Measurements from ENCODE around the gene BBX. TPM values are rescaled to one million over a fixed set of nuclear protein-coding genes. Genes with fewer than 3 reads are reported as not detected.
"Not testable (repeated sequence)": the region's sequence is repeated elsewhere in the genome, so short reads cannot be mapped to it uniquely, and the experiment has no call there.

BBX gene
- total RNA-seq, 1 donor from 2014 or later = 156 TPM

DNA sequence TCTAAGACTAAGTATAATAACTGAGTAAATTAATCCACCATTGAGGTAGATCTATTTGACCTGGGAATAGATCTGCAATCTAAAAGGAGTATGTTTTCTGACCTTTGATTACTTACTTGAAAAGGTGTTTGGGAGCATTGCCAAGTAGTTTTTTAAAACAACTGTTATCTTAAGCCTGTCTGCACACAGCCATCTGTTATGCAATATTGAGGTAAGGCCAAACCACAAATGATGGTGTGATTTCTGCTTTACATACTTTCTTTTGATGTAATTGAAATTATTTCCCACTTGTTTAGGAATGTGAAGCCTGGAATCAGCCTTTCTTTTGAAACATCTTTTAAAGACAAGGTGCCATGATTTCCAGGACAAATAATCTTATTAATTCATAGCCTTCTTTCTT, 274.0 kb downstream of the BBX start:
- DNase-seq (ENCODE audit: low spot score) = peak; percentile 33

DNA sequence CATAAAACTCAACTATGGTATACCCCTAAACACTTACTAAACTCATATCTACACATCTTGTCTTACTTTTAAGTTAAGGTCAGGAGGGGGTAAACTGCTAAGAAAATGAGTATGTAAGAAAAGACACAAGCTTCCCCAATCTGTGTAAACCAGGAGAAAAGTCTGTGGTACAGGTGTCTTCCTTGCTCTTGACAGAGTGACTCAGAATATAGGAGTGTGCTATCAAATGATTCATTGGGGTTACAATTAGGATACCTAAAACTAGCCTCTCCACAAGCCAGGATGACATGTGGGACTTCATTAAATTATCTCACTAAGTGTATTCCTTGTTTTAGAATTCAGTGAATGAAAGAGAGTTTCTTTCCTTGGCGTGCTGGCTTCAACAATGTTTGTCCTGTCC, 274.8 kb downstream of the BBX start:
- DNase-seq (ENCODE audit: low spot score) = no peak

DNA sequence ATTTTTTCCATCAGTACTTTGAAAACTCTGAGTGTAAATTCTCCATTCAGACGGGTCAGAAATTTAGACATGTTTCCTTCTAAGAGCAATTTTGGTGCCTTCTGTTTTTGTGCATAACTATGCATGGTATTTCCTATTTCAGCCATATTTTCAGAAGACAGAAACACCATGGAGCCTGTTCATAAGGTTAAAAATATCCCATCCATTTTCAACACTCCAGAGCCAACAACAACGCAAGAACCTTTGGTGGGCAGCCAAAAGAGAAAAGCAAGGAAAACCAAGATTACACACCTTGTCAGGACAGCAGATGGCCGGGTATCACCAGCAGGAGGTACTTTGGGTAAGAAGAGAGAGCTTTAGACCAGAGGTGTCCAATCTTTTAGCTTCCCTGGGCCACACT, 275.6 kb downstream of the BBX start:
- no peak for DNase-seq (ENCODE audit: low spot score)

DNA sequence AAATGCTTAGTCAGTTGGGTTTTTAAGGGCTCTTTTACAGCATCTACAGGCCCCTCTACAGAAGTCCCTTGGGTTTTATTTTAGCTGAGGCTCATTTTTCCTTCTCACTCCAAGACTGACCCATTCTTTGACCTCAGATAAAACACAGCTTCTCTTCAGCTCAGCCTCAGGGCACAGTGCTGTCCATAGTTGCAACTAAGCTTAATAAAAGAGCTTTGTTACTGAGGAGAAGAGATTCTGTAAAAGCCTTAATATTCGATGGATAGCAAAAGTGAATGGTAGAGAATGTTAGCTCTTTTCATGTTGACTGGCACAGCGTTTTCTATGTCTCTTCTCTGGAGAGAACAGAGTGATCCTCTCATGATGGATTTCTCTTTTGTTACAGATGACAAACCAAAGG, 277.9 kb downstream of the BBX start:
- peak; percentile 37 for DNase-seq (ENCODE audit: low spot score)

DNA sequence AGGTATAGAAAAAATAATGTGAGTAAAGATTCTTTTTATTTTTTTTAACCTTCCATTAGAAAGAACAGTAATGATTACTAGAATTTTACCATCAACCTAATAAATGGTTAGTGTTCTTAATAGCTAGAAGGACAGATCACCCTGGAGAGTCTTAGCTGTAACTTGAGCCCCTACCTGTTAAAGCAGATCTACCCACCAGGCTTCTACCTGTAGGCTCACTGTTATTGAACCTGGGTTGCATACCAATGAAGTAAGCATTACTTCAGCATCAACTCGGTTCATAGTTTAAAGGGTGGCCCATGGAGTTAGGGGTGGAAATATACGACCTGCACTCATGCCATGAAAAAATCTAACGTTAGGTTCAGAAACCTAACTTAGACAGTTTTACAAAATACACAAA, 280.4 kb downstream of the BBX start:
- DNase-seq (ENCODE audit: low spot score) = no peak

DNA sequence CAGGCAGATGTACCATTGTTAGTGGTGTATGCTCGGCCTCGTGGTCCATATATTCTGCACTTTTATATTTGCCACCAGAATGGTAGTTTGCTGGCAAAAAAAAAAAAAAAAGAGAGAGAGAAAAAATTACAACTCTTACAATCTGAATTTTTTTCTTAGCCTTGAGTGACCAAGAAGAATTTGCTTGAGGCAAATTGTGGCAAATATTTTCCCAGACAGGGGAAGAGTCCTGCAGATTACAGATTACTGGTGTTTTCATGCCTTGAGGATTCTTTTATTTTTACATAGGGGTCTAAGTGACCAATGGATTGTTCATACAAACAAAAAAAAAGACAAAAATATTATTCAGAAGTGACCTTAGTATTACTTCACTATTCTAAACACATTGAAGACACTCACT, 283.3 kb downstream of the BBX start:
- DNase-seq (ENCODE audit: low spot score) = no peak

DNA sequence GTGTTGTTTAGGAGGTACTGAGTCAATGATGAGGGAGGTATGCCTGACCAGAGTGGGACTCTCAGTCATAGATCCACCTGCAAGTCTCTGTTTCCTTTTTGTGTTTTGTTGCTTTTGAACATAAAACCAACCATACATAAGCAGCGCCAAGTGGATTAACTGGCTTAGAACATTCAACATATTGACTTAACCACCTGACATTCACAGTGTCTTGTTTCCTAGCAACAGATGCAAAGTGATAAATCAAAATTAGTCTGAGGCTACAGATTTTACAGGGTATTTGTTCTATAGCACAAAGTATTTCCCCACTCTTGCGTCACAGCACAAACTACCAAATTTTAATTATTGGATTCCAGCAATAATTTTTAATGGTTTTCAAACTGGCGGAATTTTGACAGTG, 283.8 kb downstream of the BBX start:
- no peak for DNase-seq (ENCODE audit: low spot score)

DNA sequence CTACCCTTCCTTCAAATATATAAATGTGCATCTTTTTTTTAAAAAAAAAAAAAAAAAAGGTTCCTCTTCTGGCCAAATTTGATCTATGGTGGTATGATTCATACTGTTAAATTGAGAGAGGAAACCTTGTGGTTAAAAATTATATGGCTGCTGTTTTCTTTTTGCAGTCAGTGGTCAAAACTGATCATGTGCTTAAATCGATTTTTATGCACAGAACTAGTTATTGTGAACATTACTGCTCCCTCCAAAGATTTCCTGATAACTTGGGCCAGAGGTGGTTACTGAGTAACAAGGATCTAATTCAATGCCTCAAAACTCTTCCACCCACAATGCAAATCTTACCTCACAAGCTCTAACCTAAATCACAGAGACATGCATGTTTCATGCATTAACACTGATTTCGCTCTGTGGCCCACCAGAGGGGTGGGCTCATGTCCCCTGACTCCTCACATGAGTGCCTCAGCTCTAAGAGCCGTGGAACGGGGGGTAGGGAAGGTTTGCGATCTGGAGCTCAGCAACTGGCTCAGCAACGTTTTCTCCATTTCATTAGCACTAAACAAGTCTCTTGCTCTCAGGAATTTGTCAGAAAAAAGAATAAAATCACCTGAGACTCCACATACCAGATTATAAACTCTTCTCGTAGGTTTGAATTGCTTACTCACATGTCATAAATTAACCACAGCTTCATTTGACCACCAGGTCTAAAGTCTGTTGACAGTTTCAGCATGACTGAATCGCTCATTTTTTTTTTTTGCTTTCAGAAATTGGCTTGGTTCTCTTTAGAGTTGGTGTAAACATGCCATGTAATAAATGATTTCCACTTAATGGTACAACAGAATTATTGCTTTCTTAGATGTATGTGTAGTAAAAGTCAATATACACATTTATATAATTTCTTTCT, 287.7 kb downstream of the BBX start:
- no peak for DNase-seq (ENCODE audit: low spot score)

DNA sequence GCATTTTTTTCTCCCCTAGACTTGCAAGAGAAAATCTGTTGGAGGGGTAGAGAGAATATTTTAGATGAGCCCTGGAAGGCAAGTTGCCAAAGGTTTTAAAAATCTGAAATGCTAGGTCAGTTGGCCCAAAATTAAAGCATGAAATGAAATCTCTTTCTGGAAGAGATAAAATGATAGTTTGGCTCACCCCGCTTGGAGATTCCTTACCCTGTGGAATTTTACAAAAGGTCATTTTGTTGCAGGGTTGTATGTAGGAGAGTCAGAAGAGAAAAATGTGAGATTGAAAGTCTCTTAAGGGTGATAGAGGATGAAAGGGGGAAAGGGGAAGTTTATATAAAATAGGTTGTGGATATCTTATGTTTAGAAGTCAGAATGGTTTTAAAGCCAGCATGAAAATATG, 290.3 kb downstream of the BBX start:
- DNase-seq (ENCODE audit: low spot score) = peak; percentile 89

DNA sequence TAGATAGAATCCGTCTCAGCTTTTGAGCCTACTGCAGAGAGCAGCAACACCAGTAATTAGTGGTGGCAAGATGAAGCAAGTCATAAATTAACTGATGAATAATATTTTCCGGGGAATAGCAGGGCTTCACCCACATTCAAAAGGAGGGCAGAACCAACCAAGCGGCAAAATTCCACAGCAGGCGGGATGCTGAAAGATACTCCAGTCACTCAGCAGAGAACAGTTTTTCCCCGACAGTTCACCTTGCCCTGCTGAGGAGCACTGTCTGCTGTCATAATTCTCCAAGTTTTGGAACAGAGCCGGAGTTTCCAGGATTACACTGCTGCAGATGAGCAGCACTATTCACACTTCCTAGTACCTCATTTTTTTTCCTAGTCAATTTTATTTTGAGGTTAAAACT, 293.3 kb downstream of the BBX start:
- DNase-seq (ENCODE audit: low spot score) = peak; percentile 29

DNA sequence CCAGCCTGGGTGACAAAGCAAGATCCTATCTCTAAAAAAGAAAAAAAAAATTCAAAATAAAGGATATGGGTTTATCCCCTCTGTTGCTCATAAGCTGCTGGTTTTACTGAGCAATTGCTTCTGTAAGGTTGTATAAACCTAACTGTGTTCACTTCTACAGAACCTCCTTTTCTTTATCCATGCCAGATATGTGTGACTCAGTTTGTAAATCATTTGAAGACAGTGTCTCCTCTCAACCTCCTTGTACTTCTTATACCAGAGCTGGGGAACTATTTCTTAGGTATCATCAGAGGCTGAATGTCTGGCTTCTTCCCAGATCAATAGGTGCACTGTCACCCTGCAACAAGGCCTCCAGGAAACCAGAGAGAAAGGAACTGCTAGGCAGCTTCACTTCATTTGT, 294.3 kb downstream of the BBX start:
- DNase-seq (ENCODE audit: low spot score) = peak; percentile 42

DNA sequence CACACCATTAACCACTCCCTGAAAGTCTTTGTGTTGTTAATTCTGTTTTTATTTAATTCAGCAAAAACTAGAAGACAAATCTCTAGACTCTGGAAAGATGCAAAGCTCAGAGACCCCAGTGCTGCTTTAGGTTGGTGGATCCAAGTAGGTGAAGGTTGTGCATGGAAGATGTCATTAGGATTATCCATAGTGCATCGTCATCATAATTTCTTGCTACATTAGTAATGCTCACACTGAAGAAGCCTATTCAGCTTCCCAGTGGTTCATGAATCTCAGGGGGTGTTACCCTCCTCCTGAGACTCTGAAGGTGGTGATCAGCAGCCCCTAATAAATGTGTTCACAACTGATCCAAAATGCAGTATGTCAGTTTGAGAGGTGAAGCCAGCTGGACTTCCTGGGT, 295.3 kb downstream of the BBX start:
- DNase-seq (ENCODE audit: low spot score) = no peak

DNA sequence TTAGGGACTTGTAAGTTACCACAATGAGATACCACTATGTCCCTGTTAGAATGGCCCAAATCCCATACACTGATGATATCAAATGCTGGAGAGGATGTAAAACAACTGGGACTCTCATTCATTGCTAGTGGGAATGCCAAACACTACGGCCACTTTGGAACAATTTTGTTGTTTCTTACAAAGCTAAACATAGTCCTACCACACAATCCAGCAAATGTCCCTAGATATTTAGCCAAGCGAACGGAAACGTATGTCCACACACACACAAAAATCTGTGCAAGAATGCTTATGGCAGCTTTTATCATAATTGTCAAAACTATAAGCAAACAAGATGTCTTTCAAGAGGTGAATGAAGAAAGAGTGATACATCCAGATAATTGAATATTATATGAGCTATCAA, 296.9 kb downstream of the BBX start:
- DNase-seq (ENCODE audit: low spot score) = no peak

DNA sequence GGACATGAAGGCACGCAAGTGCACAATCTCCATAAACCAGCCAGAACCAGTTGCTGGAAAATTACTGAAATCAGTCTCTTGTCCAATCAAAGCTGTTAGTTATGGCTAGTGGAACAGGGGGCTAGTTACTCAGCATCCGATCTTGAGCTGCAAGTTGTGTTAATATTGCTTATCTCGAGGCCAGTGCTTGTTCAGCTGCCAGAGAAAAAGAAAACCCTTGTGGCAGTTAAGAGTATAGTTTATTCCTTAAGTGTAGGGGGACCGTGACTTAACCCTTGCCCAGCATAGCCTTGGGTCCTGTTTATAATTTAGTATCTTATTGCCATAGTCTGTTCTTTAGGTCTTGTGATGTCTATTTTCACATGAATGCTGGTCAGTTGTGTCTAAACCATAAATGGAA, 299.5 kb downstream of the BBX start:
- DNase-seq (ENCODE audit: low spot score) = no peak

DNA sequence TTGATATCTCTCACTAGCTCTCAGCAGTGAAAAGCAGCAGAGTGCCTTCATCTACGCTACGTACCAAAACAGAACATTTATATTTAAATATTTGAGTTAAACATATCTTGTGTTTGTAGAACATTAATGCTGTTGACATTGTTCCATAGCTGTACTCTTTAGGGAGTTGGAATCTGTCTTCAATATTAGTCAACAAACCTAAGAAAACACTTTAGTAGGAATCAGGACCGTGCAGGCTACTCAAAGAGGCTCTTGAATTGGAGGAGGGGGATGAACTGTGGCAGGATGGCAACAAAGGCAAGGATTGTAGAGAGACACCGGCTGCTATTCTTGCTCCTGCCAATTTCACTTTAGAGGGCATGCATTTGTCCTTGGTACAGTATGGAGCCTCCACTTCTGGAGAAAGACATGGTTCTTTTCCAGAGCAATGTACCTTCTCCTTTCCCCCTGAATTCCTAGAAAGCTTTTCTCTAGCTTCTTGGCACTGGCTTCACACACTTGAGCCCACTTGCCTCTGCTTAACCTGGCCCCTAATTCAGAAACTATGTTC, 302.1 kb downstream of the BBX start:
- no peak for DNase-seq (ENCODE audit: low spot score)

DNA sequence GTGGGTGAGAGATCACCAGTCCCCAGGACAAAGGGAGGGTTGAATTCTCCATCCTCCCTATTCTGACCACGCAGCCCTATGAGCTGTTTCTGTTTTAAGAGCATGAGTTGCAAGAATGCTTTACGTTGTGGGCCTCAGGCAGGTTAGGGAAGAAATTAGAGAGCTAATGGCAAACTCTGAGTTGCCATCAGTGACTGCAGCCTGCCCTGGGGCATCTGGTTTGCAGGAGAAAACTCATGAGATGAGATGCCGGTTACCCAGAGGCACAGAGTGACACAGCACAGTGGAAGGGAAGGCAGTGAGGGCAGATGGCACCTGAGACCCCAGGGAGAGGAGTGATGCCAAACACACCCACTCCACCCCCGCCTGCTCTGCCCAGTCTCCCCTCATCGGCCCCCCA, 302.8 kb downstream of the BBX start:
- no peak for DNase-seq (ENCODE audit: low spot score)

DNA sequence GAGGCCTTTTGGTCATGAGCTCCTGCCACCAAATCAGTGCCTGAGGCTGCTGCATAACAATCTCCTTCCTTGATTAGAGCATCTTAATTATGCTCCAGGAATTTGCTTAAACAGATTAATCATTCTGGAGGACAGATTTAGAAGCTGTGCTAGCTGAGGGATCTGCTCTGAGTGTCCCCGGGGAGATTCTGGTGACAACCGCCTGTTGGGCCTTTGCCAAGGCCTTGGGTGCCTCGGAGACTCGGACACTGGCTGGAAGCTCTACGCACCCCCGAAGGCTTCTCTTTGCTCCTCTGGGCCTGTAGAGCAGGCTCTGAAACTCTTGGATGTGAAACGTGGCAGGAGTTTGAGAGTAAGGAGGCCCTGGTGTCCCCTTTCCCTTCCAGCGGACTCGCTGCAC, 304.0 kb downstream of the BBX start:
- DNase-seq (ENCODE audit: low spot score) = no peak

DNA sequence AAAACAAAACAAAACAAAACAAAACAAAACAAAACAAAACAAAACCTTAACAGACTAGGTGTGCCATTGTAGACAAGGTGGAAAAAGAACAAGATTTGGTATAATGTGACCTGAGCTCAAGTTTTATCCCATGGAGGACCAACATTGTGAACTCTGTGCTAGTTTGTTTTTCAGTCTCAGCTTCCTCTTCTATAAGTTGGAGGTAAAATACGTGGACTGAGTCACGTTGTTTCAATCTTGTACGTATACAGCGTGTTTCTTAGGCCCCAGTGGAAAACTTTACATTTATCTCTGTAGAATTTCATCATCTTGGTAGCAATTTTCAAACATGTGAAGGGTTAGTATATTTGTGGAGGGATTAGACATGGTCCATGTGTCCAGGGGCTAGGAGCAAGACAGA, 306.4 kb downstream of the BBX start:
- DNase-seq (ENCODE audit: low spot score) = no peak

DNA sequence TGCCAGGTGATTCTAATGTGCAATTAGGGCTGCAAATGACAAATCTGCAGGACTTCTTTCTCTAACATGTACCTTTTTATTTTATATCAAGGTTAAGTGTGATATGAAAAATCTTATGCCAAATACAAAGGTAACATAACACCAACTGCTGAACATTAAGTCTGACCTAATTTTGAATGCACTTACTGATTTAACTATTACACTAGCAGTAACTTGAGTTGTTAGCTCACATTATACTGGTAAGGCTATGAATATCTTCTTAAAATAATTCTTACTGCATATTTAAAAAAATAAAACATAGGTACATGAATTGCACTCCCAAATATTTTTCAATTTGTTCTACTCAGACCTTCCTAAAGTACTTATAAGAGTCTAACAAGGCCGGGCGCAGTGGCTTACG, 308.8 kb downstream of the BBX start:
- DNase-seq (ENCODE audit: low spot score) = no peak

DNA sequence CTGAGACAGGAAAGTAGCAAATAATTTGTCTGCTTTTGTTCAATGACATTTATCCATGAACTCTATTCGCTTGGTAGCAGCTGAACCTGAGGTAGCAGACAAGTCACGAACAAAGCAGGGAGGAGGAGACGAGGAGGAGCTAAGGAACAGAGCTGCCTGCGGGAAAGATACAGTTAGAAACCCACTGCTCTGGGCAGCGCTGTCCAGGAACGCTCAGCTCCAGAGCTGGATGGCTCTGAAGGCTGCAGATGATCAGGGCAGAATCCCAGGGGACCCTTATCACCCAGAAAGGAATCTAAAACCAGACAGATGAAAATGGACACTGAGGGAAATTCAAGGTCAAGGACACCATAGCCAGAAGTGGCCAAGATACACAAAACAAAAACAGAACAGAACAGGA, 310.3 kb downstream of the BBX start:
- DNase-seq (ENCODE audit: low spot score) = peak; percentile 43

DNA sequence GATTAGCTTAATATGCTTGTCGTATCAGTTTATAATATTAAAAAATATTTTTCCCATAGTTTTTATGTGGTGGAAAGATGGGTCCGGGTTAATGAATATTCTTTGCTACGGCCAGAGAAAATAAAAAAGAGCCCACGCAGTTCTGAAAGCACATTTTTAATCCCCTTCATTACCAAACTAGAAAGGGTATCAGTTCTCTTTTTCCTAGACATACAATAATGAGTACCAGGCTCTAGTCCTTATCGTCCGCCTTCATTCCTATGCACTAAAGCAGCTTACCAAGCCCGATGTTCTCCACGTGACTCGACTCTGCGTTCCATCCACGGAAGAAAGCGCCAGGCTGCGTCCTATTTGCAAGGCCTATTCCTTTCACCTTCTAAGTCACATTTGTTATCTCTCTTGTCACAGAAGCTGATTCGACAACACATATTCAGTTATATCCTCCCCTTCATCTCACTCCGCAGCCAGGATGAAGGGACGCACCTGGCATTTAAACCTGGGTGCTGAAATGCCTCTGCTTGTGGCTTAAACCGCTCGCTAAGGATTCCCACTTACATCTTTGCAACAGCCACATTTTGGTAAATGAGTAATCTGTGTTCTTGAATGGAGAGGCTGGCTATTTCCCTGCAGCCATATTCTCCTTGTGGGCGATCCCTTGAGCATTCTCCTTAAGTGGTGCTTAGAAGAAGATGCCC, 311.1 kb downstream of the BBX start:
- DNase-seq (ENCODE audit: low spot score) = no peak

DNA sequence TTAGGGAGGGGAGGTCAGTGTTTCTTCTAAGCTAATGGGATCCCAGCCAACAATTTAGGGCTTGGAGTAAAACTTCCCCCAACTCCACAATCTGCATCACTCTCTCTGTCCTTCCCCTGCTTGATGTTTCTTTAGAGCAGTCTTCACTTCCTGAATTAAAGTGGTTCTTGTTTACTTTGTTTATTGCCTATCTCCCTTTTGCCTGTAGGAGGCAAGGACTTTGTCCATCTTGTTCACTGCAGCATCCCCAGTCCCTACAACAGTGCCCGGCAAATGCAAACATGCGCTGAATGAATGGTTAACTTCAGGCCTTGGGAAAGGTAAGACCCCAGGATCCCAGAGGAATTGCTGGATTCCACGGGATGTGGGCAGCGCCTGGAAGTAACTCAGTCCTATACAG, 312.2 kb downstream of the BBX start:
- not testable (repeated sequence) for DNase-seq (ENCODE audit: low spot score)

Measured in umbilical cord (tissue), 2 donors.